Measurements from ENCODE around the gene ICE2.

Gene ICE2

GRCh38 chr15:60391722-60392315 is 87.1 kb downstream of the ICE2 start:
- Mint-ChIP-seq H3K27ac (peak overlapping the region; percentile 77), H3K4me3 (no peak overlapping the region), H3K9me3 (peaks cover 6% of the 10 kb centered on the region), H3K4me1 (peaks cover 75% of the 10 kb centered on the region), H3K27me3 (ENCODE audit: low read depth, poor library complexity) (peaks cover 2% of the 10 kb centered on the region), H3K36me3 (ENCODE audit: low read depth) (peaks cover 13% of the 10 kb centered on the region)
- no peak for DNase-seq
- no peak for TF ChIP-seq CTCF (IDR thresholded peaks at IDR 0.05)

- Mint-ChIP-seq H3K4me1 (peaks cover 66% of the 10 kb centered on the region), H3K36me3 (ENCODE audit: low read depth) (peaks cover 13% of the 10 kb centered on the region), H3K27me3 (ENCODE audit: low read depth, poor library complexity) (peaks cover under 1% of the 10 kb centered on the region), H3K4me3 (no peak overlapping the region), H3K9me3 (peaks cover 6% of the 10 kb centered on the region), H3K27ac (peak overlapping the region; percentile 81)
- DNase-seq, result no peak
- no peak for TF ChIP-seq CTCF (IDR thresholded peaks at IDR 0.05)
Measured at GRCh38 chr15:60390871-60391501, 88.0 kb downstream of the ICE2 start.

GRCh38 chr15:60390231-60390630 is 88.7 kb downstream of the ICE2 start:
- no peaks in the 10 kb centered on the region for H3K27me3 Mint-ChIP-seq (ENCODE audit: low read depth, poor library complexity)
- H3K27ac Mint-ChIP-seq, result peak overlapping the region; percentile 33
- no peak overlapping the region for H3K4me3 Mint-ChIP-seq
- no peak for TF ChIP-seq CTCF (IDR thresholded peaks at IDR 0.05)
- no peak for DNase-seq
- H3K9me3 Mint-ChIP-seq, result peaks cover 6% of the 10 kb centered on the region
- H3K36me3 Mint-ChIP-seq (ENCODE audit: low read depth), result peaks cover 13% of the 10 kb centered on the region
- H3K4me1 Mint-ChIP-seq, result peaks cover 60% of the 10 kb centered on the region

GRCh38 chr15:60389261-60390077 is 89.5 kb downstream of the ICE2 start:
- no peak for TF ChIP-seq CTCF (IDR thresholded peaks at IDR 0.05)
- Mint-ChIP-seq H3K4me1 (peaks cover 52% of the 10 kb centered on the region), H3K27me3 (ENCODE audit: low read depth, poor library complexity) (no peaks in the 10 kb centered on the region), H3K27ac (peak overlapping the region; percentile 23), H3K36me3 (ENCODE audit: low read depth) (peaks cover 13% of the 10 kb centered on the region), H3K4me3 (no peak overlapping the region), H3K9me3 (peaks cover 6% of the 10 kb centered on the region)
- no peak for DNase-seq

GRCh38 chr15:60387321-60387720 is 91.6 kb downstream of the ICE2 start:
- no peak for DNase-seq
- Mint-ChIP-seq H3K4me1 (peaks cover 31% of the 10 kb centered on the region), H3K4me3 (no peak overlapping the region), H3K27ac (no peak overlapping the region), H3K9me3 (peaks cover 6% of the 10 kb centered on the region), H3K36me3 (ENCODE audit: low read depth) (peaks cover 13% of the 10 kb centered on the region), H3K27me3 (ENCODE audit: low read depth, poor library complexity) (no peaks in the 10 kb centered on the region)
- TF ChIP-seq CTCF (IDR thresholded peaks at IDR 0.05), result no peak

Data from nephron progenitor cell (in vitro differentiated cells).